H9 (cell line): ENCODE results near the gene SLC25A11. TPM values are rescaled to one million over a fixed set of nuclear protein-coding genes. Genes with fewer than 3 reads are reported as not detected.

Experiments
- DNase-seq: peaks from one replicate; pipeline ENCODE4 v3.0.0-alpha.2; 2017
- H2AFZ ChIP-seq: one replicate; pipeline ENCODE4 v1.6.1; 2013; ENCODE audit warnings: mild to moderate bottlenecking, low read length, control low read depth, moderate library complexity
- H2AK5ac ChIP-seq: 2 replicates; pipeline ENCODE4 v1.6.1; 2013; ENCODE audit warnings: low read length, control low read depth, mixed read lengths; ENCODE audit not compliant: insufficient read length
- H2BK120ac ChIP-seq: one replicate; pipeline ENCODE4 v1.6.1; 2013; ENCODE audit warnings: low read depth, mild to moderate bottlenecking, low read length, control low read depth, inconsistent platforms; ENCODE audit not compliant: poor library complexity, severe bottlenecking
- H2BK12ac ChIP-seq: 2 replicates; pipeline ENCODE4 v1.6.1; 2013; ENCODE audit warnings: low read length, control low read depth, mixed read lengths, low read depth; ENCODE audit not compliant: insufficient read length
- H2BK15ac ChIP-seq: 2 replicates; pipeline ENCODE4 v1.6.1; 2013; ENCODE audit warnings: low read depth, low read length, control low read depth
- H2BK20ac ChIP-seq: one replicate; pipeline ENCODE4 v1.6.1; 2013; ENCODE audit warnings: low read depth, mild to moderate bottlenecking, low read length, control low read depth, inconsistent platforms; ENCODE audit not compliant: poor library complexity, severe bottlenecking
- H2BK5ac ChIP-seq: 2 replicates; pipeline ENCODE4 v1.6.1; 2013; ENCODE audit warnings: low read length, control low read depth, mixed read lengths; ENCODE audit not compliant: insufficient read length
- H3K14ac ChIP-seq: 2 replicates; pipeline ENCODE4 v1.6.1; 2013; ENCODE audit warnings: low read length, control low read depth; ENCODE audit not compliant: insufficient read depth
- H3K18ac ChIP-seq: 2 replicates; pipeline ENCODE4 v1.6.1; 2013; ENCODE audit warnings: low read depth, mild to moderate bottlenecking, mixed read lengths, low read length, control low read depth; ENCODE audit not compliant: insufficient read length
- H3K23ac ChIP-seq: 2 replicates; pipeline ENCODE4 v1.6.1; 2013; ENCODE audit warnings: low read length, control low read depth, mixed read lengths, low read depth; ENCODE audit not compliant: insufficient read length
- H3K23me2 ChIP-seq: 2 replicates; pipeline ENCODE4 v1.6.1; 2013; ENCODE audit warnings: low read depth, mild to moderate bottlenecking, mixed read lengths, low read length, control low read depth; ENCODE audit not compliant: insufficient read length, poor library complexity, severe bottlenecking
- H3K27ac ChIP-seq: 2 replicates; pipeline ENCODE4 v1.5.1; 2013; ENCODE audit warnings: low read length, control low read depth, mixed read lengths, low read depth; ENCODE audit not compliant: insufficient read length
- H3K27me3 ChIP-seq: 2 replicates; pipeline ENCODE4 v1.6.1; 2013; ENCODE audit warnings: low read length, control low read depth, inconsistent platforms; ENCODE audit not compliant: insufficient read depth
- H3K4ac ChIP-seq: 2 replicates; pipeline ENCODE4 v1.6.1; 2013; ENCODE audit warnings: low read depth, mild to moderate bottlenecking, control low read depth, inconsistent platforms, low read length, moderate library complexity
- H3K4me1 ChIP-seq: 2 replicates; pipeline ENCODE4 v1.6.1; 2013; ENCODE audit warnings: low read length, control low read depth, inconsistent platforms; ENCODE audit not compliant: insufficient read depth
- H3K4me2 ChIP-seq: 2 replicates; pipeline ENCODE4 v1.6.1; 2013; ENCODE audit warnings: low read length, control low read depth, mixed read lengths; ENCODE audit not compliant: insufficient read length, insufficient read depth
- H3K56ac ChIP-seq: 2 replicates; pipeline ENCODE4 v1.6.1; 2013; ENCODE audit warnings: low read depth, mild to moderate bottlenecking, mixed read lengths, low read length, control low read depth; ENCODE audit not compliant: insufficient read length
- H3K79me1 ChIP-seq: 2 replicates; pipeline ENCODE4 v1.6.1; 2013; ENCODE audit warnings: low read depth, mild to moderate bottlenecking, moderate library complexity, low read length, control low read depth, inconsistent platforms; ENCODE audit not compliant: insufficient read depth, poor library complexity, severe bottlenecking
- H3K79me2 ChIP-seq: 2 replicates; pipeline ENCODE4 v1.6.1; 2013; ENCODE audit warnings: low read length, control low read depth, inconsistent platforms; ENCODE audit not compliant: insufficient read depth
- H3K9ac ChIP-seq: 2 replicates; pipeline ENCODE4 v1.6.1; 2013; ENCODE audit warnings: low read length, control low read depth, mixed read lengths; ENCODE audit not compliant: insufficient read length; ENCODE audit errors: extremely low read depth
- H3K9me3 ChIP-seq: one replicate; pipeline ENCODE4 v1.6.1; 2013; ENCODE audit warnings: low read depth, low read length, inconsistent platforms; ENCODE audit not compliant: control insufficient read depth
- H3T11ph ChIP-seq: one replicate; pipeline ENCODE4 v1.6.1; 2013; ENCODE audit warnings: mild to moderate bottlenecking, low read length, control low read depth, inconsistent platforms
- H4K20me1 ChIP-seq: one replicate; pipeline ENCODE4 v1.6.1; 2013; ENCODE audit not compliant: control insufficient read depth, insufficient read length, insufficient read depth
- H4K5ac ChIP-seq: 2 replicates; pipeline ENCODE4 v1.6.1; 2013; ENCODE audit warnings: low read depth, mild to moderate bottlenecking, mixed read lengths, low read length, control low read depth; ENCODE audit not compliant: insufficient read length
- H4K8ac ChIP-seq: replicated peaks from 2 replicates; pipeline ENCODE4 v1.6.1; 2013; ENCODE audit warnings: low read length, control low read depth, mixed read lengths, low read depth; ENCODE audit not compliant: insufficient read length
- H4K91ac ChIP-seq: 2 replicates; pipeline ENCODE4 v1.6.1; 2013; ENCODE audit warnings: low read depth, mild to moderate bottlenecking, moderate library complexity, mixed read lengths, low read length, control low read depth; ENCODE audit not compliant: insufficient read length
- H3K27ac Mint-ChIP-seq, 3 experiments: 2 replicates in 2 of 3; 3 replicates in 1 of 3; pipeline ENCODE4 v1.8.0; 2020 to 2021; ENCODE audit warnings: mixed read lengths in 3 of 3, mild to moderate bottlenecking in 1 of 3, moderate library complexity in 1 of 3
- H3K27me3 Mint-ChIP-seq: 2 replicates; pipeline ENCODE4 v1.8.0; 2021; ENCODE audit warnings: low read depth, mild to moderate bottlenecking, moderate library complexity, mixed read lengths
- H3K36me3 Mint-ChIP-seq, 3 experiments: 2 replicates in 2 of 3; 3 replicates in 1 of 3; pipeline ENCODE4 v1.8.0; 2020 to 2021; ENCODE audit warnings: low read depth in 3 of 3, mixed read lengths in 3 of 3; ENCODE audit not compliant: insufficient read depth in 1 of 3
- H3K4me1 Mint-ChIP-seq, 2 experiments: 2 replicates each; pipeline ENCODE4 v1.8.0; 2020; ENCODE audit warnings: mixed read lengths in 2 of 2
- H3K4me3 Mint-ChIP-seq, 2 experiments: 2 replicates in 1 of 2; 3 replicates in 1 of 2; pipeline ENCODE4 v1.8.0; 2020 to 2021; ENCODE audit warnings: mild to moderate bottlenecking in 2 of 2, mixed read lengths in 2 of 2, moderate library complexity in 1 of 2
- H3K9me3 Mint-ChIP-seq, 2 experiments: 2 replicates in 1 of 2; 3 replicates in 1 of 2; pipeline ENCODE4 v1.8.0; 2020; ENCODE audit warnings: mild to moderate bottlenecking in 2 of 2, mixed read lengths in 2 of 2, moderate library complexity in 1 of 2
- WGBS: extraction: QIAGEN DNeasy Blood & Tissue Kit; methylation state at CpG from one replicate; pipeline ENCODE4 v1.1.7; 2013; ENCODE audit warnings: missing lambda C conversion rate, low lambda C conversion rate, mixed read lengths; ENCODE audit not compliant: insufficient read length; ENCODE audit errors: extremely low coverage; 5-methylcytosine and 5-hydroxymethylcytosine counted together
- total RNA-seq: library from RNA; stranded (reverse); gene quantifications from 2 replicates; pipeline ENCODE4 v1.2.1, GENCODE V29; 2021
- TF ChIP-seq, protein P1 (sequence below): fragments of 200-600 bp; sonication (generic); conservative IDR thresholded peaks from 3 replicates; pipeline ENCODE4 v1.8.0; 2021; ENCODE audit warnings: antibody characterized with exemption, mild to moderate bottlenecking

SLC25A11 gene
- total RNA-seq, 1 experiment from 2014 or later, result 74.9 TPM

DNA sequence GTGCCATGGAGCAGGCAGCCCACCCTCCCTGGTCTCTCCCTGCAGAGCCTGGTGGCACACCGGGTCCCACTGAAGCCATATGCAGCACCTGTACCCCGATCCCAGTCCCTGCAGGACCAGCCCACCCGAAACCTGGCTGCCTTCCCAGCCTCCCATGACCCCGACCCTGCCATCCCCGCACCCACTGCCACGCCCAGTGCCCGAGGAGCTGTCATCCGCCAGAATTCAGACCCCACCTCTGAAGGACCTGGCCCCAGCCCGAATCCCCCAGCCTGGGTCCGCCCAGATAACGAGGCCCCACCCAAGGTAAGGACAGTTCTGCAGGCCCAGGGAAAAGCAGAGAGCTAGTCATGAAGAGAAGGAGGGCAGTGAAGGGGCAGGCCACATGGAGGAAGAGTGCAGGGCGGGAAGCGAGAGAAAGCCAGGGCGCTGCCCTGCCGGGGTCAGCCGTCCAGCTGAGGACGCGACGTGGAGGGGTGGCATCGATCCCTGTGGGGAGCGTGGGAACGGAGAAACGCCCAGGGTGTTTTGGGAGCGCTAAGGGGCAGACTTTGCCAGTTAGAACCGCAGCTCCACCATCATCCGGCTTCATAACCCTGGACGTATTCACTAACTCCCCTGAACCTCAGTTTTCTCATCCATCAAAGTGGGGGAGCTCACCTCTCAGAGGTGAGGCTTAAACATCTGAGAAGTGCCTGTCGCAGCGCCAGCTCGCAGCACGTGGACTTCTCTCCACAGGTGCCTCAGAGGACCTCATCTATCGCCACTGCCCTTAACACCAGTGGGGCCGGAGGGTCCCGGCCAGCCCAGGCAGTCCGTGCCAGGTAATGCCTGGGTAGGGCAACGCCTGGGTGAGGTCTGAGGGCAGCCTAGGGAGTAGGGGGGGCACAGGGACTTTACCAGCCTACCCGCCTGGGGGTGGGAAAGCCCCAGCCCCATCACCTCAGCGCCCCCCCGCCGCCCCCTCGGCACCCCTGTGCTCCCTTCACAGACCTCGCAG, 48.1 kb downstream of the SLC25A11 start:
- Histone ChIP-seq H2AK5ac (no peak overlapping the region), H3K18ac (no peak overlapping the region), H3K4ac (no peak overlapping the region), H3K9ac (no peak overlapping the region), H2BK15ac (no peak overlapping the region), H3K4me2 (no peak overlapping the region), H3K14ac (no peak overlapping the region), H2BK5ac (no peak overlapping the region), H2AFZ (no peak overlapping the region), H3K27me3 (no peaks in the 10 kb centered on the region), H4K5ac (no peak overlapping the region), H4K8ac (no peak overlapping the region), H3K79me1 (no peaks in the 10 kb centered on the region), H3K9me3 (no peaks in the 10 kb centered on the region), H3T11ph (no peak overlapping the region), H2BK120ac (no peak overlapping the region), H3K56ac (no peak overlapping the region), H3K27ac (no peak overlapping the region), H4K20me1 (no peaks in the 10 kb centered on the region), H3K4me1 (no peaks in the 10 kb centered on the region), H4K91ac (no peak overlapping the region), H2BK12ac (no peak overlapping the region), H3K79me2 (no peaks in the 10 kb centered on the region), H3K23me2 (no peaks in the 10 kb centered on the region), H3K23ac (no peak overlapping the region), H2BK20ac (no peak overlapping the region)
- DNase-seq, result no peak
- WGBS, result no CpG with 5 or more reads among the region's 42 CpGs
- peaks cover 0 to 12% of the 10 kb centered on the region in 2 experiments; a peak in 2 of 4 replicates for H3K4me1 Mint-ChIP-seq
- H3K36me3 Mint-ChIP-seq, result peaks cover 13 to 64% (median 55%) of the 10 kb centered on the region in 3 experiments; a peak in 6 of 7 replicates
- H3K27me3 Mint-ChIP-seq, result no peaks in the 10 kb centered on the region
- H3K4me3 Mint-ChIP-seq, result no peak overlapping the region
- H3K27ac Mint-ChIP-seq, result no peak overlapping the region
- no peaks in the 10 kb centered on the region for H3K9me3 Mint-ChIP-seq
- TF ChIP-seq, protein P1, sequence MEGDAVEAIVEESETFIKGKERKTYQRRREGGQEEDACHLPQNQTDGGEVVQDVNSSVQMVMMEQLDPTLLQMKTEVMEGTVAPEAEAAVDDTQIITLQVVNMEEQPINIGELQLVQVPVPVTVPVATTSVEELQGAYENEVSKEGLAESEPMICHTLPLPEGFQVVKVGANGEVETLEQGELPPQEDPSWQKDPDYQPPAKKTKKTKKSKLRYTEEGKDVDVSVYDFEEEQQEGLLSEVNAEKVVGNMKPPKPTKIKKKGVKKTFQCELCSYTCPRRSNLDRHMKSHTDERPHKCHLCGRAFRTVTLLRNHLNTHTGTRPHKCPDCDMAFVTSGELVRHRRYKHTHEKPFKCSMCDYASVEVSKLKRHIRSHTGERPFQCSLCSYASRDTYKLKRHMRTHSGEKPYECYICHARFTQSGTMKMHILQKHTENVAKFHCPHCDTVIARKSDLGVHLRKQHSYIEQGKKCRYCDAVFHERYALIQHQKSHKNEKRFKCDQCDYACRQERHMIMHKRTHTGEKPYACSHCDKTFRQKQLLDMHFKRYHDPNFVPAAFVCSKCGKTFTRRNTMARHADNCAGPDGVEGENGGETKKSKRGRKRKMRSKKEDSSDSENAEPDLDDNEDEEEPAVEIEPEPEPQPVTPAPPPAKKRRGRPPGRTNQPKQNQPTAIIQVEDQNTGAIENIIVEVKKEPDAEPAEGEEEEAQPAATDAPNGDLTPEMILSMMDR, result no peak
